DMS53 (cell line): Measurements from ENCODE around the gene ISG20.
"Not testable (repeated sequence)": the region's sequence is repeated elsewhere in the genome, so short reads cannot be mapped to it uniquely, and the experiment has no call there.

Experiments
- DNase-seq: peaks from one replicate; lab custom pipeline; 2025; lab: John Stamatoyannopoulos, UW

The ISG20 gene

GRCh38 chr15:88636050-88636449 is 2.8 kb upstream of the ISG20 start:
- DNase-seq = peak; percentile 88

- DNase-seq = no peak
Measured at GRCh38 chr15:88636654-88637053, 2.2 kb upstream of the ISG20 start.

GRCh38 chr15:88637436-88637835 is 1.4 kb upstream of the ISG20 start:
- no peak for DNase-seq

GRCh38 chr15:88637841-88638625 is 783 bp upstream of the ISG20 start:
- DNase-seq = no peak

GRCh38 chr15:88641959-88642452 is 3.2 kb downstream of the ISG20 start:
- DNase-seq = no peak

- not testable (repeated sequence) for DNase-seq
Measured at GRCh38 chr15:88642514-88642913, 3.7 kb downstream of the ISG20 start.

GRCh38 chr15:88644741-88645140 is 5.9 kb downstream of the ISG20 start:
- DNase-seq = no peak

GRCh38 chr15:88645171-88646087 is 6.6 kb downstream of the ISG20 start:
- DNase-seq = no peak

- no peak for DNase-seq
Measured at GRCh38 chr15:88646088-88646405, 7.2 kb downstream of the ISG20 start.

- DNase-seq = no peak
Measured at GRCh38 chr15:88646951-88647350, 8.1 kb downstream of the ISG20 start.

GRCh38 chr15:88647351-88648105 is 8.7 kb downstream of the ISG20 start:
- no peak for DNase-seq

- DNase-seq = no peak
Measured at GRCh38 chr15:88648357-88649214, 9.8 kb downstream of the ISG20 start.

- DNase-seq = peak; percentile 16
Measured at GRCh38 chr15:88649286-88649733, 10.5 kb downstream of the ISG20 start.

GRCh38 chr15:88649753-88650551 is 11.1 kb downstream of the ISG20 start:
- no peak for DNase-seq

- no peak for DNase-seq
Measured at GRCh38 chr15:88650556-88650955, 11.7 kb downstream of the ISG20 start.

- DNase-seq = no peak
Measured at GRCh38 chr15:88651136-88651732, 12.4 kb downstream of the ISG20 start.

GRCh38 chr15:88651971-88652370 is 13.2 kb downstream of the ISG20 start:
- no peak for DNase-seq

- DNase-seq = no peak
Measured at GRCh38 chr15:88652456-88653199, 13.8 kb downstream of the ISG20 start.
